NCI-H446 (cell line): ENCODE data around the gene STK32C.
"Not testable (repeated sequence)": the region's sequence is repeated elsewhere in the genome, so short reads cannot be mapped to it uniquely, and the experiment has no call there.

ENCODE experiments used
- DNase-seq, 2 experiments: peaks; one replicate each; lab custom pipeline; 2025; lab: John Stamatoyannopoulos, UW

STK32C gene

DNA sequence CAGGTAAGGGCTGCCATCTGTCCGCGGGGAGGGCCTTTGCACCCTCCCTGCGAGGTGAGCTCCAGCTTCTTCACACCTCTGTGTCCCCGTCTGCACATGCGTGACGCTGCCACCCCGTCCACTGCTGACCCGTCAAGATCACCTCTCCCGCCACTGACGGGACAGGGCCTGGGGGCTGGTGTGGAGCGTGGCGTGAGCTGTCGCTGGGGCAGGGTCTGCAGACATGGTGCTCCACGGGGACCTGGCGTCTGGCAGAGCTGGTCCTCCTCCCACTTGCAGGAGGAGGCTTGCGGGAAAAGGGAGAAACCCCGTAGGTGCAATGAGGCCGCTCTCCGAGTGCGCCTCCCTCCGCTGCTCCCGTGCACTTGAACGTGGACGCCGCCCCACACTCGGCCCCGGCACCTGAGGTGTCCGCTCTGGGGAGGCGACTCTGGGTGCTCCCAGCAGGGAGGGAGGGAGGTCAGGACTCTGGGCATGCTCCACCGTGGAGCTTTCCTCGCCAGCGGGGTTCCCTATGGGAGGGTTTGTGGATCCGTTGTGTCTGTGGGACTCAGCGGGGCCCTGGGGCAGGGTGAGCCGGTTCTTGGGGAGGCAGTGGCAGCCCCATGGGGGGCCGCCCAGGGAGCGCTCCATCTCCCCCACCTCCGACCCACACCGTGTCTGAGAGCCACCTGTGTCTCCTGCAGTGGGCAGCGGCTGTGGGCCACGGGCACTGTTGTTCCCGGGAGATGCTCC, 138.6 kb downstream of the STK32C start:
- no peak for DNase-seq

DNA sequence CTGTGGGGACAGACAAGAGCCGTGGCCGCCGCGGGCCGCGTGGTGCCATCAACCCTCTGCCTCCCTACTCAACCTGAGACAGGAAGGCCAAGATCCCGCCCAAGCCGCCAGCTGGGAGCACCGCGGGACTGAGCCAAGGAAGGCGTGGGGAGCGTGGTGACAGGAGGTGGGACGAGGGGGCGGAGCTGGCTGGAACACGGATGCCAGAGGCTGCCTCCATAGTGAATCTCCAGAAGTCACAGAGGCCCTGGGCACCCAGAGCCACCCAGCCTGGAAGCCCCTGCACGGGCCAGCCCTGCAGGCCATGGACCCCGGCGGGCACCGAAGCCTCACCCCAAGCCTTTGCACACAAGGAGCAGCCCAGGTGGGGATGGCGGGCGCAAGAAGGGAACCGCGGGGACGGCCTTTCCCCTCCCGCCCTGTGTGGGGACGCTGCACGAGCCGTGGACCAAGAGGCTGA, 139.1 kb downstream of the STK32C start:
- peak in 1 of 2 experiments; percentile 26 for DNase-seq

DNA sequence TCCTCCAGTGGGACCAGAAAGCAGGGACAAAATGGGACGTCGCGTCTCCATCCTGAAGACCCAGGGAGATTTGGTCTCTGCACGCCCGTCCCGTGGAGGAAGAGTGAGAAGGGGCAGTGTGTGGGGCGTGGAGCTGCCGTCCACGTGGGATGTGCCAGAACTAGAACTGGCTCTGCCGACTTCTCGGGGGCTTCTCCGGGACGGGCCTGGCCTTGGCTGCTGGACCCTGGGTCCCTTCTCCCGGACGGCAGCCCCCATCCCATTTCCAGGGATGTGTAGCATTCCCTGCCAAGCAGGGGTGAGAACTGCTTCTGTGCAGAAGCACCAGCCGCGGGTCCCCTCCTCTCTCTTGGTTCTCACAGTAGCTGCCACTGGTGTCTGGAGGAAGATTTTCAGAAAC, 139.8 kb downstream of the STK32C start:
- DNase-seq, result no peak

DNA sequence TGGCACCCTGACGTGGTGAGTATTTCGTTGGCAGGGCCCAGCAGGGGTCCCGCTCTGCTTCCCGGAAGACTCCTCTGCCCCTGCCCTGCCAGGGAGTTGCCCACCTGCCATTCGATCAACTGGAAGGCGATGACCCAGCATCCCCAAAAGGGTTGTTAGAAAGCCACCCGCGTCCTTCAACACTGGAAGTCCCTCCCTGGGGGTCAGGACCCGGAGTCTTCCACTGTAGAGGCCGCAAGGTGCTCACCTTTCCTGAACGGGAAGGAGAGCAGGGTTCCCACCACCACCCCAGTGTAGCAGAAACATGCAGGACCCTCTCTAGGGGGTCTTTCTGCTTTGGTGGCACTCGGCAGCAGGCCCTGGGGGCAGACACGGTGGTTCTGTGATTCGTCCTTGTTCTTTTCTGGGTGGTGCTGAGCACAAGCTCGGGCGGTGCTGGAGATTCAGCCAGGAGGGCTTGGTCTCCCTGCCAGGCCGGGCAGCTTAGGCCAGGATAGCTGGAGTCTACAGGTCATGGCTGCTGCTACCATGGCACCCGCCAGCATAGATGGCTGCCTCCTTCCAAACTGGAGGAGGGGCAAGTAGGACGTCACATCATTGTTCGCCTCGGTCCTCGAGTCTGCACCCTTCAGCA, 140.6 kb downstream of the STK32C start:
- no peak for DNase-seq

DNA sequence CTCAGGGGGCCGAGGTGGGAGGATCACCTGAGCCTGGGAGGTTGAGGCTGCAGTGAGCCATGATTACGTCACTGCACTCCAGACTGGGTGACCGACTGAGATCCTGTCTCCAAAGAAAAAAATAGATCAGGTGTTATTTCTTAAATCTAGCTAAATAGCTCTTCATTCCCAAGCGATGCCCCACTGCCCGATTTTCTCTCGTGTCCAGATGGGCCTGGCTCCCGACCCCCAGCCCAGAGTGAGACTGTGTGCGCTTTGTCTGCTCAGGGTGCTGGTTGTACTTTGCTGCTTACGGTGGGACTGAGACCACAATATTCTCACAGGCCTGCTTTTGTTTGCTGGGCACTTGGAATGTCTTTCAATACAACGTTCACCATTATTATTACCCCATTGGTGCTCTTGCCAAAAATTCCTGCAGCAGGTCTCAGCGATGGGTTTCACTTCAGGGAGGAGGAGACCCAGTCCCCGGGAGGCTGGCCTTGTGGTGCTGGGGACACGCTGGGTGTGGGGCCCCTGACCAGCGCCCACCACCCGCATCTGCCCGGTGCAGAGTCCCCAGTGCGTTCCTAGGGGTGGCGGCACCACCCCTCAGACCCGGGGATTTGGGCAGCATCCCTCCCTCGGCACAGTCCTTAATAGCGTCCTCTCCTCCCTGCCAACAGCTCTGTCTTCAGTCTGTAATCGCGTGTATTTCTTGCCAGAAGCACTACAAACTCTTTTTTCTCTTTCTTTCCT, 141.4 kb downstream of the STK32C start:
- DNase-seq, result no peak

DNA sequence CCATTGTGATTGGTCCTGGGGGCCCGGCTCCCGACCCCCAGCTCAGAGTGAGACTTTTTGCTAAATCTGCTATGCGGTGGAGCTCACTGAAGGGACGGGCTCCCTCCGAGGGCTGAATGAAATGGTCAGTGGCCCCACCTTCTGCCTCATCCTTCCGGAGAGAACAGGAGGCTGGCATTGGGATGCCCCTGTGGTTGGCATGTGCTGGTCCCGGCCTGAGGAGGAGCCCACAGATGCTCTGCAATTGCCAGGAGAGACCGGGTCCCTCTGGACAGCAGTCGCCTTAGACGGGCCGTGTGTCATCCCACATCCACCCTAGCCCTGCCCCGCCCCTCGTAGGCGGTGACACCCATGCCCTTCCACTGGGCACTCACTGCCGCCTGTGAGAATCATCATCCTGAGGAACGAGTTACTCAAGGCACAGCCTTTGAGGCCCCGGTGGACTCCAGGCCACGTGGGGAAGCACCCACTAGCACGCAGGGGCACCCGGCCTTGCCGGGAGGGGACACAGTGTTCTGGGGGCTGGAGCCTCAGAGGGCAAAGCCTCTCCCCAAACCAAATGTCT, 142.3 kb downstream of the STK32C start:
- no peak for DNase-seq

DNA sequence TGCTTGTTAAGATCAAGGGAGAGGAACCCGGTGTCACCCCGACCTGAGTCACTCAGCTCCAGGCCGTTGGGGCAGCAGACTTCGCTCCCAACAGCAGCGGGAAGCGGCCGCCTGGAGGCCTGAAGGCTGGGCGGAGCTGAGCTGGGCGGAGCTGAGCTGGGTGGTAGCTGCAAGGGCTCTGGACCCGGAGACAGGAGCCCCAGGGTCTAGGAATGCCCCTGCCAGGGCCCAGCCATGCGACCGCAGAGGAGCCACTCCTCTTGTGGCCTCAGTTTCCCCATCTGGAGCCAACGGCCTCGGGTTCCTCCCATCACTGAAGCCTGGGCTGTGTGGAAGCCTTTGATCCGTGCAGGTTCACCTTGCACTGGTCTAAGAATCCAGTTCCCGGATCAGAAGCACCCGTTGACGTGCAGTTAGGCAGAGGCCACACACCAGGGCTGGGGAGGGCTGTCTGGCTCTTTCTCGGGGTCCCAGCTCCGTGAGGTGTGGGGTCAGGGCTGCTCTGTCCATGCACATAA, 142.9 kb downstream of the STK32C start:
- no peak for DNase-seq

DNA sequence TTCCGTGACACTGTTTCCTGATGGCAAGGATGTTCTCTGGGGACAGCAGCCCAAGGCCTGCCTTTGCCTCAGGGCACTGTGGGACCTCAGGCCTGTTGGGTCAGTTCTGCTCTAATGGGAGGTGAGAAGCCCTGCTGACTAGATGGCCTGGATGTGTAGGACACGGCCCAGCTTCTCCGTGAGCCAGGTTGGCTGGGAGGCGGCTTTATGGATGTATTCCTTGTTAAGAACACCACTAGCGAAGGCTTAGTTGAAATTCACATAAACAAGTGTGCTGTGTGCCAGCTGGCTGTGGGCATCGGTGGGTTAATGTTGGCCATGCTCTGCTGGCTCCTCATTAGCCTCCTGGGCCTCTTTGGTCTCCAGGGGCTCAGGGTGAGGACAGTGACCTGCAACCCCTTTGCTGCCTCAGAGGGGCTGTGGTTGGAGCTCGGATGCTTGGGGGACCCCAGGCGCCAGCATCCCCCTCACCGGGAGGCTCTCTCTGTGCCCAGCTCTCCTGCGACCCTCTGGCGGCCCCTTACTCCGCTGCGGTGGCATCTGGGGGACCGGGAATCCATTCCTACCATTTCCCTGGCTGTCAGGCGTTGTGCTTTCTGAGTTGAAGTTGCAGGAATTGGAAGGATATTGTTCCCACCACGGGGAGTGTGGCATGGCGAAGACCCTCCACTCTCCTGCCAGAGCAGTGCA, 143.8 kb downstream of the STK32C start:
- no peak for DNase-seq

DNA sequence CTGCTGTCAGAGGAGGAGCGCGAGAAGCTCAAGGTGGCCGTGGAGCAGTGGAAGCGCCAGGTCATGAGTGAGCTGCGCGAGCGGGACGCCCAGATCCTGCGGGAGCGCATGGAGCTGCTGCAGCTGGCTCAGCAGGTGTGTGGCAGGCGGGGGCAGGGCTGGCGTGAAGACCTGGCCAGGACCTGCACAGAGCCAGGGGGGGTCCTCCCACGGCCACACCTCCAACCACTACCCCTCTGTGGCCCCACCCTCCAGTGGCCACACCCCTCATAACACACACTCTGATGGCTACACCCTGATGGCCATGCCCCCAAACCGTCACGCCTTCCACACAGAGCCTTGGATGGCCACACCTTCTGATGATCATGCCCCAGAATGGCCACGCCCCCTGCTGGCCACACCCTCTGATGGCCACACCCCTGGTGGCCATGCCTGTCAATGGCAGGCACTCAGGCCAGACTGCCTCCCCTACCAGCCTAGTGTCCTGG, 144.4 kb downstream of the STK32C start:
- peak in 1 of 2 experiments; percentile 20 for DNase-seq

DNA sequence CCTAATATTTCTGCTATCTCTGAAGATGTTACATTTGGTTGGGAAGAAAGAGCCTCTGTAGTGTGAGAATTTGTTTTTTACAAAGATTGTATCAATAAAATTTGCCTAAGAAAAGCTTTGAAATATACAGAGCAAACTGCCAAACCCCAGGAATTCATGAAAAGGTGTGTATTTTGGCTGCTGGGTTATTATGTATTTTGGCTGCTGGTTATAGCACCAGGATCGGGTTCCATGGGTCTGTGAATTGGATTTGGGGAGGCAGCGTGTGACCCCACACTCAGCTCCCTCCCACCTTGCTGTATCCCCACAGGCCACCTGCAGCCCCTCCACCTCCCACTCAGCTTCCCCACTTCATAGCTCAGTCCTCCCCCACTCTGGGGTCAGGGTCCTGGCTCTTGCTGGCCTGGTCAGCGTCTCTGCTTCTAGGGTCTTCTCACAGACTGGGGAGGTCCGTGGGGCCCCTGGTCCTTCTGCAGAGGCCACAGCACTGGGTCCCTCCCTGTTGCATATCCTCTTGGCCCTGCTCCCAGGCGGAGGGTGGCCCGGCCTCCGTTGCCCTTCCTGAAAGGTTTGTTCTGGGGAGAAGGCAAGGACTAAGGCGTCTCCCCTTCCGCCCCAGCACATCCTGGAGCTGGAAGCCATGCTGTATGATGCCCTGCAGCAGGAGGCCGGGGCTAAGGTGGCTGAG, 145.0 kb downstream of the STK32C start:
- DNase-seq, result no peak

DNA sequence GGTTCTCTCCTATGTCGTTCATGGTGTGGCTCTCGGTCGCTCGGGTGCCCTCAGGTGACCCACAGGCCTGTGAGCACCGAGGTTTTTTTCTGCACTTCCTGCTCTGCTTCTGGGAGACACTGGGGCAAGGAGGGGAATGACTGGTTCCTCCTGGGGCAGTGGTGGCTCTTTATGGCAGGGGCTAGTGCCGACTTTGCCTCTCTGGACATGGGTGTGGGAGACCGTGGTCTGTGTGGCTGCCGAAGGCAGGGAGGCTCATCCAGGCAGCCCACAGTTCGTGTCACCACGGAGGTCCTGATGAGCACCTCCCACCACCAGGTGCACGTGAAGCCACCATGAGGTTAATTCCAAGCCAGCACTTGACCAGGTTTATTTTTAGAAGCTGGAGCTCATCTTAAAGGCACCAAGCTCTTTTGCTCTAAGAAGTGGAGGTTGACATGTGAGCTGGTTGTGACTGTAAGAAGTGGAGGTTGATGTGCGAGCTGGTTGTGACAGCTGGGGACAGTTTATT, 145.7 kb downstream of the STK32C start:
- DNase-seq, result no peak

DNA sequence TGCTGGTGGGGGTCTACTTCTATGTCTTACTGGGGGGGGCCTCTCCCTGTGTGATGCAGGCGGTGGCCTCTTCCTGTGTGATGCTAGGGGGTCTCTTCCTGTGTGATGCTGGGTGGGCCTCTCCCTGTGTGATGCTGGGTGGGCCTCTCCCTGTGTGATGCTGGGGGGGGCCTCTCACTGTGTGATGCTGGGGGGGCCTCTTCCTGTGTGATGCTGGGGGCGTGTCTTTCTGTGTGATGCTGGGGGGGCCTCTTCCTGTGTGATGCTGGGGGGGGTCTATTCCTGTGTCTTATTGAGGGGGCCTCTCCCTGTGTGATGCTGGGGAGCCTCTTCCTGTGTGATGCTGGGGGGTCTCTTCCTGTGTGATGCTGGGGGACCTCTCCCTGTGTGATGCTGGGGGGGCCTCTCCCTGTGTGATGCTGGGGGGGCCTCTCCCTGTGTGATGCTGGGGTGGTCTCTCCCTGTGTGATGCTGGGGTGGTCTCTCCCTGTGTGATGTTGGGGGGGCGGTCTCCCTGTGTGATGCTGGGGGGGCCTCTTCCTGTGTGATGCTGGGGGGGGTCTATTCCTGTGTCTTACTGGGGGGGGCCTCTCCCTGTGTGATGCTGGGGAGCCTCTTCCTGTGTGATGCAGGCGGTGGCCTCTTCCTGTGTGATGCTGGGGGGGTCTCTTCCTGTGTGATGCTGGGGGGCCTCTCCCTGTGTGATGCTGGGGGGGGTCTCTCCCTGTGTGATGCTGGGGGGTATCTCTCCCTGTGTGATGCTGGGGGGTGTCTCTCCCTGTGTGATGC, 146.7 kb downstream of the STK32C start:
- DNase-seq, result not testable (repeated sequence)

DNA sequence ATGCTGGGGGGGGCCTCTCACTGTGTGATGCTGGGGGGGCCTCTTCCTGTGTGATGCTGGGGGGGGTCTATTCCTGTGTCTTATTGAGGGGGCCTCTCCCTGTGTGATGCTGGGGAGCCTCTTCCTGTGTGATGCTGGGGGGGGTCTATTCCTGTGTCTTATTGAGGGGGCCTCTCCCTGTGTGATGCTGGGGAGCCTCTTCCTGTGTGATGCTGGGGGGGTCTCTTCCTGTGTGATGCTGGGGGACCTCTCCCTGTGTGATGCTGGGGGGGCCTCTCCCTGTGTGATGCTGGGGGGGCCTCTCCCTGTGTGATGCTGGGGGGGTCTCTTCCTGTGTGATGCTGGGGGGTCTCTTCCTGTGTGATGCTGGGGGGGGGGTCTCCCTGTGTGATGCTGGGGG, 147.5 kb downstream of the STK32C start:
- DNase-seq, result not testable (repeated sequence)

DNA sequence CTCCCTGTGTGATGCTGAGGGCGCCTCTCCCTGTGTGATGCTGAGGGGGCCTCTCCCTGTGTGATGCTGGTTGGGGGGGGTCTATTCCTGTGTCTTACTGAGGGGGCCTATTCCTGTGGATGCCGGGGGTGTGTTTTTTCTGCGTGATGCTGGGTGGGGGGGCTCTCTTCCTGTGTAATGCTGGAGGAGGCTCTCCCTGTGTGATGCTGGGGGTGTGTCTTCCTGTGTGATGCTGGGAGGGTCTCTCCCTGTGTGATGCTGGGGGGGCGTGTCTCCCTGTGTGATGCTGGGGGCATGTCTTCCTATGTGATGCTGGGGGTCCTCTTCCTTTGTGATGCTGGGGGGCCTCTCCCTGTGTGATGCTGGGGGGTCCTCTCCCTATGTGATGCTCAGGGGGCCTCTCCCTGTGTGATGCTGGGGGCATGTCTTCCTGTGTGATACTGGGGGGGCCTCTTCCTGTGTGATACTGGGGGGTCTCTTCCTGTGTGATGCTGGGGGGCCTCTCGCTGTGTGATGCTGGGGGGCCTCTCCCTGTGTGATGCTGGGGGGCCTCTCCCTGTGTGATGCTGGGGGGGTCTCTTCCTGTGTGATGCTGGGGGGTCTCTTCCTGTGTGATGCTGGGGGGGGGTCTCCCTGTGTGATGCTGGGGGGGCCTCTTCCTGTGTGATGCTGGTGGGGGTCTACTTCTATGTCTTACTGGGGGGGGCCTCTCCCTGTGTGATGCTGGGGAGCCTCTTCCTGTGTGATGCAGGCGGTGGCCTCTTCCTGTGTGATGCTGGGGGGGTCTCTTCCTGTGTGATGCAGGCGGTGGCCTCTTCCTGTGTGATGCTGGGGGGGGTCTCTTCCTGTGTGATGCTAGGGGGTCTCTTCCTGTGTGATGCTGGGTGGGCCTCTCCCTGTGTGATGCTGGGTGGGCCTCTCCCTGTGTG, 148.2 kb downstream of the STK32C start:
- DNase-seq, result not testable (repeated sequence)

DNA sequence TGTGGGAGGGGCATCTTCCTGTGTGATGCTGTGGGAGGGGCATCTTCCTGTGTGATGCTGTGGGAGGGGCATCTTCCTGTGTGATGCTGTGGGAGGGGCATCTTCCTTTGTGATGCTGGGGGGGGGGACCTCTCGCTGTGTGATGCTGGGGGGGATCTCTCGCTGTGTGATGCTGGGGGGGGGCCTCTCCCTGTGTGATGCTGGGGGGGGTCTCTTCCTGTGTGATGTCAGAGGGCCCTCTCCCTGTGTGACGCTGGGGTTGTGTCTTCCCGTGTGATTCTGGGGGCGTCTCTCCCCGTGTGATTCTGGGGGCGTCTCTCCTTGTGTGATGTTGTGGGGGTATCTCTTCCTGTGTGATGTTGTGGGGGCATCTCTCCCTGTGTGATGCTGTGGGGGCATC, 148.9 kb downstream of the STK32C start:
- no peak for DNase-seq

DNA sequence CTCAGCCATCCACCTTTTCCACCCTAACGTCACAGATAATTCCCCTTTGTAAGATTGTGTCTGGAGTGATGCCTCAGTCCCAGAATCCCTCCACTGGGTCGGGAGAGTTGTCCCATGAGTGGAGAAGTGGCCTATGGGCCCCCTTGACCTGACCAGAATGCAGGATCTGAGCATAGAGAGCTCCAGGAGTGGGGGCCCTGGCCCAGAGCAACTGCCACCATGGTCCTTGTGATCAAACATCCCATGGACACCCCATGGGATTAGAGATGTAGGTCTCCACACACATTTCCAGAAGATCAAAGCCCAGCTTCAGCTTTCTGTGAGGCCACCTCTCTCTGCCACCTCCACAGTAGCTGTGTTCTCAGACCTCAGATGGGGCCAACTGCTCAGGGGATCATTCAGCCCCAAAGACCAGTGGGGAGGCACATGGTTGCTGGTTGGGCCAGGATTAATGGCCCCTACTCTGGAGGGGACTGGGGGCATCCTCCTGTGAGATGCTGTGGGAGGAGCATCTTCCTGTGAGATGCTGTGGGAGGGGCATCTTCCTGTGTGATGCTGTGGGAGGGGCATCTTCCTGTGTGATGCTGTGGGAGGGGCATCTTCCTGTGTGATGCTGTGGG, 149.5 kb downstream of the STK32C start:
- DNase-seq, result no peak
